IPS-18a (cell line): Measurements from ENCODE around the gene AMPH.

Source experiments
- H3K27ac ChIP-seq: one replicate; pipeline ENCODE4 v1.5.1; 2013; ENCODE audit warnings: low read length
- H3K27me3 ChIP-seq: one replicate; pipeline ENCODE4 v1.6.1; 2013; ENCODE audit warnings: mild to moderate bottlenecking, low read length; ENCODE audit not compliant: control insufficient read depth, insufficient read depth
- H3K36me3 ChIP-seq: one replicate; pipeline ENCODE4 v1.6.1; 2013; ENCODE audit warnings: low read depth, low read length; ENCODE audit not compliant: control insufficient read depth
- H3K4me1 ChIP-seq: one replicate; pipeline ENCODE4 v1.6.1; 2013; ENCODE audit warnings: low read depth, low read length; ENCODE audit not compliant: control insufficient read depth
- H3K4me3 ChIP-seq: one replicate; pipeline ENCODE4 v1.5.1; 2013; ENCODE audit warnings: low read length
- H3K9ac ChIP-seq: one replicate; pipeline ENCODE4 v1.6.1; 2013; ENCODE audit warnings: mild to moderate bottlenecking, low read length, moderate library complexity
- H3K9me3 ChIP-seq: one replicate; pipeline ENCODE4 v1.6.1; 2013; ENCODE audit warnings: low read depth, low read length; ENCODE audit not compliant: control insufficient read depth

AMPH gene

GRCh38 chr7:38524786-38525185 is 106.4 kb downstream of the AMPH start:
- Histone ChIP-seq H3K4me1 (no peaks in the 10 kb centered on the region), H3K9me3 (no peaks in the 10 kb centered on the region), H3K9ac (no peak overlapping the region), H3K27ac (no peak overlapping the region), H3K27me3 (no peaks in the 10 kb centered on the region), H3K36me3 (no peaks in the 10 kb centered on the region), H3K4me3 (no peak overlapping the region)

GRCh38 chr7:38520741-38521140 is 110.4 kb downstream of the AMPH start:
- Histone ChIP-seq H3K36me3 (no peaks in the 10 kb centered on the region), H3K4me1 (no peaks in the 10 kb centered on the region), H3K27me3 (no peaks in the 10 kb centered on the region), H3K4me3 (no peak overlapping the region), H3K9ac (no peak overlapping the region), H3K27ac (no peak overlapping the region), H3K9me3 (no peaks in the 10 kb centered on the region)

GRCh38 chr7:38518541-38518940 is 112.6 kb downstream of the AMPH start:
- H3K27me3 ChIP-seq: no peaks in the 10 kb centered on the region
- H3K9ac ChIP-seq: no peak overlapping the region
- H3K4me1 ChIP-seq: no peaks in the 10 kb centered on the region

GRCh38 chr7:38512704-38513103 is 118.5 kb downstream of the AMPH start:
- Histone ChIP-seq H3K27me3 (no peaks in the 10 kb centered on the region), H3K9ac (no peak overlapping the region), H3K4me3 (no peak overlapping the region), H3K27ac (no peak overlapping the region), H3K9me3 (no peaks in the 10 kb centered on the region), H3K4me1 (no peaks in the 10 kb centered on the region), H3K36me3 (no peaks in the 10 kb centered on the region)

More at GRCh38 chr7:38518541-38518940, 112.6 kb downstream of the AMPH start:
- H3K4me3 ChIP-seq: no peak overlapping the region
- no peaks in the 10 kb centered on the region for H3K9me3 ChIP-seq
- no peak overlapping the region for H3K27ac ChIP-seq
- no peaks in the 10 kb centered on the region for H3K36me3 ChIP-seq

GRCh38 chr7:38512291-38512690 is 118.9 kb downstream of the AMPH start:
- Histone ChIP-seq H3K27ac (no peak overlapping the region), H3K27me3 (no peaks in the 10 kb centered on the region)

GRCh38 chr7:38507384-38507783 is 123.8 kb downstream of the AMPH start:
- H3K9me3 ChIP-seq: no peaks in the 10 kb centered on the region
- H3K27ac ChIP-seq: no peak overlapping the region
- no peaks in the 10 kb centered on the region for H3K36me3 ChIP-seq
- no peak overlapping the region for H3K4me3 ChIP-seq
- H3K4me1 ChIP-seq: no peaks in the 10 kb centered on the region
- H3K27me3 ChIP-seq: no peaks in the 10 kb centered on the region
- no peak overlapping the region for H3K9ac ChIP-seq

More at GRCh38 chr7:38512291-38512690, 118.9 kb downstream of the AMPH start:
- H3K9ac ChIP-seq: no peak overlapping the region
- no peaks in the 10 kb centered on the region for H3K36me3 ChIP-seq
- no peaks in the 10 kb centered on the region for H3K4me1 ChIP-seq
- no peak overlapping the region for H3K4me3 ChIP-seq
- H3K9me3 ChIP-seq: no peaks in the 10 kb centered on the region

- H3K9ac ChIP-seq: no peak overlapping the region
- no peak overlapping the region for H3K27ac ChIP-seq
- no peaks in the 10 kb centered on the region for H3K36me3 ChIP-seq
- no peak overlapping the region for H3K4me3 ChIP-seq
- no peaks in the 10 kb centered on the region for H3K9me3 ChIP-seq
- no peaks in the 10 kb centered on the region for H3K27me3 ChIP-seq
- H3K4me1 ChIP-seq: no peaks in the 10 kb centered on the region
These were observed 124.4 kb downstream of the AMPH start for GRCh38 chr7:38506756-38507155.

- H3K4me3 ChIP-seq: no peak overlapping the region
- no peak overlapping the region for H3K27ac ChIP-seq
- H3K27me3 ChIP-seq: no peaks in the 10 kb centered on the region
- no peaks in the 10 kb centered on the region for H3K36me3 ChIP-seq
- no peaks in the 10 kb centered on the region for H3K4me1 ChIP-seq
- H3K9ac ChIP-seq: no peak overlapping the region
- no peaks in the 10 kb centered on the region for H3K9me3 ChIP-seq
These were observed 125.2 kb downstream of the AMPH start for GRCh38 chr7:38506004-38506403.

- H3K4me1 ChIP-seq: no peaks in the 10 kb centered on the region
- no peak overlapping the region for H3K27ac ChIP-seq
- no peak overlapping the region for H3K4me3 ChIP-seq
- no peaks in the 10 kb centered on the region for H3K36me3 ChIP-seq
- no peak overlapping the region for H3K9ac ChIP-seq
- H3K27me3 ChIP-seq: no peaks in the 10 kb centered on the region
- no peaks in the 10 kb centered on the region for H3K9me3 ChIP-seq
These were observed 126.5 kb downstream of the AMPH start for GRCh38 chr7:38504684-38505083.

- H3K4me1 ChIP-seq: no peaks in the 10 kb centered on the region
- no peaks in the 10 kb centered on the region for H3K9me3 ChIP-seq
- H3K27me3 ChIP-seq: no peaks in the 10 kb centered on the region
- H3K36me3 ChIP-seq: no peaks in the 10 kb centered on the region
- no peak overlapping the region for H3K9ac ChIP-seq
- H3K4me3 ChIP-seq: no peak overlapping the region
- no peak overlapping the region for H3K27ac ChIP-seq
These were observed 128.3 kb downstream of the AMPH start for GRCh38 chr7:38502848-38503247.

- Histone ChIP-seq H3K9ac (no peak overlapping the region), H3K9me3 (no peaks in the 10 kb centered on the region), H3K4me3 (no peak overlapping the region), H3K36me3 (no peaks in the 10 kb centered on the region), H3K4me1 (no peaks in the 10 kb centered on the region), H3K27me3 (no peaks in the 10 kb centered on the region), H3K27ac (no peak overlapping the region)
These were observed 128.9 kb downstream of the AMPH start for GRCh38 chr7:38502289-38502688.

- Histone ChIP-seq H3K36me3 (no peaks in the 10 kb centered on the region), H3K9ac (no peak overlapping the region), H3K9me3 (no peaks in the 10 kb centered on the region), H3K4me1 (no peaks in the 10 kb centered on the region), H3K4me3 (no peak overlapping the region), H3K27ac (no peak overlapping the region), H3K27me3 (no peaks in the 10 kb centered on the region)
These were observed 139.2 kb downstream of the AMPH start for GRCh38 chr7:38492010-38492409.
